Tibial nerve (tissue), 3 donors: ENCODE data around the gene NBPF11.
"Not testable (repeated sequence)": the region's sequence is repeated elsewhere in the genome, so short reads cannot be mapped to it uniquely, and the experiment has no call there.

Experiments
- CTCF ChIP-seq, 5 experiments: fragments of 200-600 bp in 3 of 5; fragments of 450-650 bp in 2 of 5; sonication (generic) in 3 of 5; IDR thresholded peaks; one replicate each; pipeline ENCODE4 v1.5.1; 2016 to 2019; ENCODE audit warnings: antibody characterized with exemption in 5 of 5, mild to moderate bottlenecking in 3 of 5, moderate library complexity in 2 of 5
- POLR2A ChIP-seq, 2 donors: fragments of 450-650 bp; IDR thresholded peaks; one replicate each; pipeline ENCODE4 v1.6.1; 2017; ENCODE audit warnings: antibody characterized with exemption in 2 of 2, mild to moderate bottlenecking in 2 of 2, moderate library complexity in 2 of 2

GRCh38 chr1:148197396-148197795, 45.3 kb upstream of the NBPF11 start:
- not testable (repeated sequence) for TF ChIP-seq CTCF, POLR2A (IDR thresholded peaks at IDR 0.05)
